Right atrium auricular region (tissue), 2 donors: ENCODE measurements around the gene ANKHD1. TPM values are rescaled to one million over a fixed set of nuclear protein-coding genes. Genes with fewer than 3 reads are reported as not detected.

Source experiments
- DNase-seq: peaks from one replicate; pipeline ENCODE4 v3.0.0-alpha.2; 2019; ENCODE audit warnings: low spot score
- H3K27ac ChIP-seq, 2 donors: fragments of 200-600 bp; sonication (generic); 1 replicate in 1 of 2; 2 replicates in 1 of 2; pipeline ENCODE4 v1.5.1; 2016 to 2019
- H3K27me3 ChIP-seq, 2 donors: fragments of 200-600 bp; sonication (generic); one replicate each; pipeline versions ENCODE4 v1.5.1 to v1.6.0; 2017 to 2019
- H3K36me3 ChIP-seq: fragments of 200-600 bp; sonication (generic); one replicate; pipeline ENCODE4 v1.5.1; 2016
- H3K4me1 ChIP-seq, 2 donors: fragments of 200-600 bp; sonication (generic); one replicate each; pipeline versions ENCODE4 v1.5.1 to v1.6.0; 2017 to 2019
- H3K4me3 ChIP-seq, 2 donors: fragments of 200-600 bp; sonication (generic); 1 replicate in 1 of 2; 2 replicates in 1 of 2; pipeline ENCODE4 v1.5.1; 2017 to 2019; ENCODE audit warnings: mild to moderate bottlenecking in 1 of 2, moderate library complexity in 1 of 2
- H3K9me3 ChIP-seq, 2 donors: fragments of 200-600 bp; sonication (generic); one replicate each; pipeline ENCODE4 v1.5.1; 2019
- total RNA-seq, 2 donors: library from RNA; depleted of rRNA; stranded (reverse); fragments of >200 nt; gene quantifications; one replicate each; pipeline ENCODE4 v1.1.0, GENCODE V29; 2016
- TF ChIP-seq, protein P1 (sequence below), 2 donors: fragments of 200-600 bp; sonication (generic); IDR thresholded peaks; one replicate each; pipeline ENCODE4 v1.5.1; 2019; ENCODE audit warnings: antibody characterized with exemption in 2 of 2

ANKHD1 gene
- total RNA-seq, 2 donors from 2014 or later: 50.4 to 58.6 TPM

DNA sequence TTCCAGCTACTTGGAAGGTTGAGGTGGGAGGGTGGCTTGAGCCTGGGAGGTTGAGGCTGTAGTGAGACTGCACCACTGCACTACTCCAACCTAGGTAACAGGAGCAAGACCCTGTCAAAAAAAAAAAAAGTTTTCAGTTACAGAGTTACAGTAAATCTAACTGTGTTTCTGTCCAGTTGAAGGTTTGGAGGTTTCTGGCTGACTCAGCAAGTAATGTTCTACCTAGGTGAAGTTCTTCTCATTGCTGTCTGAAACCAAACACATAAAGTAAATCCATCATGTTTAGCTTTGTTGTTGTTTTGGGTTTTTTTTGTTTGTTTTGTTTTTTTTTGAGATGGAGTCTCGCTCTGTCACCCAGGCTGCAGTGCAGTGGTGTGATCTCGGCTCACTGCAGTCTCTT lies 7.9 kb upstream of the ANKHD1 start:
- TF ChIP-seq, protein P1, sequence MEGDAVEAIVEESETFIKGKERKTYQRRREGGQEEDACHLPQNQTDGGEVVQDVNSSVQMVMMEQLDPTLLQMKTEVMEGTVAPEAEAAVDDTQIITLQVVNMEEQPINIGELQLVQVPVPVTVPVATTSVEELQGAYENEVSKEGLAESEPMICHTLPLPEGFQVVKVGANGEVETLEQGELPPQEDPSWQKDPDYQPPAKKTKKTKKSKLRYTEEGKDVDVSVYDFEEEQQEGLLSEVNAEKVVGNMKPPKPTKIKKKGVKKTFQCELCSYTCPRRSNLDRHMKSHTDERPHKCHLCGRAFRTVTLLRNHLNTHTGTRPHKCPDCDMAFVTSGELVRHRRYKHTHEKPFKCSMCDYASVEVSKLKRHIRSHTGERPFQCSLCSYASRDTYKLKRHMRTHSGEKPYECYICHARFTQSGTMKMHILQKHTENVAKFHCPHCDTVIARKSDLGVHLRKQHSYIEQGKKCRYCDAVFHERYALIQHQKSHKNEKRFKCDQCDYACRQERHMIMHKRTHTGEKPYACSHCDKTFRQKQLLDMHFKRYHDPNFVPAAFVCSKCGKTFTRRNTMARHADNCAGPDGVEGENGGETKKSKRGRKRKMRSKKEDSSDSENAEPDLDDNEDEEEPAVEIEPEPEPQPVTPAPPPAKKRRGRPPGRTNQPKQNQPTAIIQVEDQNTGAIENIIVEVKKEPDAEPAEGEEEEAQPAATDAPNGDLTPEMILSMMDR (IDR thresholded peaks at IDR 0.05): no peak
- Histone ChIP-seq H3K27ac (no peak overlapping the region), H3K4me3 (no peak overlapping the region), H3K9me3 (no peaks in the 10 kb centered on the region), H3K27me3 (no peaks in the 10 kb centered on the region), H3K4me1 (no peaks in the 10 kb centered on the region), H3K36me3 (no peaks in the 10 kb centered on the region)
- no peak for DNase-seq

DNA sequence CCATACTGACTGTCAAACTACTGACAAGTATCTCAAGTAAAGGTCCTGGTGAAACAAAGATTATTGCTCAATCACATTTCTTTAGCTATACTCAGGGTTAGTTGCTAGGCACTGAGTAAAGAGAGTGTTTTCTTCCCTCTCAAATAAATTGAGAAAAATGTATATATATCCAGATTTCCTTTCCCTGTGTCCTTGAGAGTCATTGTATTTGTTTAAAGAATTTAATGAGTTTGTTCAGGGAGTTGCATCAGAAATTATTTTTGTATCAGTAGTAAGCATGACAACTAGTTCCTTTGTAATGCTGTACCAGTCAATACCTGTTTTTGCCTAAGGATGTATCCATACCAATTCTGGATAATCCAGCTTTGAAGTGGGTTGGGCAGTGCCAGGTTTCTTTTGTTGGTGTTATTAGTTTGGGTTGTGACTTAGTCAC lies 3.2 kb upstream of the ANKHD1 start:
- H3K27ac ChIP-seq: no peak overlapping the region
- H3K27me3 ChIP-seq: no peaks in the 10 kb centered on the region
- TF ChIP-seq, protein P1 (IDR thresholded peaks at IDR 0.05): no peak
- H3K4me3 ChIP-seq: no peak overlapping the region
- no peaks in the 10 kb centered on the region for H3K36me3 ChIP-seq
- no peak for DNase-seq
- no peaks in the 10 kb centered on the region for H3K9me3 ChIP-seq
- peaks cover 0 to 17% of the 10 kb centered on the region in 2 donors for H3K4me1 ChIP-seq

DNA sequence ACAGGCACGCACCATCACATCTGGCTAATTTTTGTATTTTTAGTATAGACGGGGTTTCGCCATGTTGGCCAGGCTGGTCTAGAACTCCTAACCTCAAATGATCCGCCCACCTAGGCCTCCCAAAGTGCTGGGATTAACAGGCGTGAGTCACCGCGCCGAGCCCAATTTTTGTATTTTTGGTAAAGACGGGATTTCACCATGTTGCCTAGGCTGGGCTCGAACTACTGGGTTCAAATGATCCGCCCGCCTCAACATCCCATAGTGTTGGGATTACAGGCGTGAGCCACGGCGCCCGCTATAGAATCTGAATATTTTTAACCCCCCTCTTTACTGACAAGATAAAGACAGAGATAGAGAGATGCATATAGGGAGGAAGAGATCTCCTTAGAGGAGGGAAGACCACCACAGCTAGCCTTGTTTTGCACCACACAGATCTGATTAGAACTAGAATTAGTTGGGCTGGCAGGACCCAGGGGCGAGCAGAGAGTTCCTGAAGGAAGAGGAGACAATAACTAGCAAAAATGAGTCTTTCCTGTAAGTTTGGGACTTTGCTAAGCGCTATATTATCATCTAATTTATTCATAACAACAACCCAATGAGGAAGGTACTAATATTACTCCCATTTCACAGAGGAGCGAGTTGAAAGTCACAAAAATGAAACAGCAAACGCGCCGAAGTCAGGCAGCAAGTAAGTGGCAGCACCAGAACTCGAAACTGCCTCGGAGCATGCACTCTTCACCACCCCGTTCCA lies 1.5 kb upstream of the ANKHD1 start:
- TF ChIP-seq, protein P1 (IDR thresholded peaks at IDR 0.05): no peak
- Histone ChIP-seq H3K27ac (peak overlapping the region; percentile 87 to 94), H3K27me3 (no peaks in the 10 kb centered on the region), H3K9me3 (no peaks in the 10 kb centered on the region), H3K36me3 (no peaks in the 10 kb centered on the region), H3K4me1 (peaks cover 0 to 35% of the 10 kb centered on the region in 2 donors), H3K4me3 (peak overlapping the region; percentile 68 to 81)
- no peak for DNase-seq

DNA sequence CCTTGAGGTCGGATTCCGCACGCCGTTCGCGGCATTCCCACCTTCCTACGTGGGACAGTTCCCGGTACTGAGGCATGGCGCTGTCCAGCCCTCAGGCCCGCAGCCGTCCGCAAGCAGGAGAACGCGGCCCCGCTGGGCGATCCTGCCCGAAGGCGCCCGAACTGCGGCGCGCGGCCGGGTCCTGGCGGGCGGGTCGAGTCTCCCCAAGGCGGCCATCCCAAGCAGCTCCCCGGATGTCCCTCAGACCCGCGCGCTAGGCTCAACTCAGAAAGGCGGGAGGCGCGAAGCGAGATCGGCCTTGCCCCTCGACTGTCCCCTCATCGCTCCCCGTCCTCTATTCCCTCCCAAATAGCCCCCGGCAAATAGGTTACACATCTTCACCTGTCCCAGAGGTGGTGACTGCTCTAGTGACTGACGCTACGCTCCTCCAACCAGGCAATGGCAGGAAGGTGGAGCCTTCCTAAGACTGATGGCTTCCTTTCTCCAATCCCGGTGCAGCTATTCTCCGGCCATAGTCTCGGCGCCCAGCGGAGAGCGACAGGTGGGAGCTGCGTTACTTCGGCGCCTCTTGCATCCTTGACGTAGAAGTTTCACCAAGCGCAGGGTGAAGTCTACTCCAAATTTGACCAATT lies 787 bp upstream of the ANKHD1 start:
- TF ChIP-seq, protein P1 (IDR thresholded peaks at IDR 0.05): no peak
- H3K4me1 ChIP-seq: peaks cover 0 to 37% of the 10 kb centered on the region in 2 donors
- H3K27me3 ChIP-seq: no peaks in the 10 kb centered on the region
- H3K9me3 ChIP-seq: no peaks in the 10 kb centered on the region
- peak overlapping the region; percentile 68 to 81 for H3K4me3 ChIP-seq
- DNase-seq: peak; percentile 92
- no peaks in the 10 kb centered on the region for H3K36me3 ChIP-seq
- peak overlapping the region; percentile 87 to 94 for H3K27ac ChIP-seq

DNA sequence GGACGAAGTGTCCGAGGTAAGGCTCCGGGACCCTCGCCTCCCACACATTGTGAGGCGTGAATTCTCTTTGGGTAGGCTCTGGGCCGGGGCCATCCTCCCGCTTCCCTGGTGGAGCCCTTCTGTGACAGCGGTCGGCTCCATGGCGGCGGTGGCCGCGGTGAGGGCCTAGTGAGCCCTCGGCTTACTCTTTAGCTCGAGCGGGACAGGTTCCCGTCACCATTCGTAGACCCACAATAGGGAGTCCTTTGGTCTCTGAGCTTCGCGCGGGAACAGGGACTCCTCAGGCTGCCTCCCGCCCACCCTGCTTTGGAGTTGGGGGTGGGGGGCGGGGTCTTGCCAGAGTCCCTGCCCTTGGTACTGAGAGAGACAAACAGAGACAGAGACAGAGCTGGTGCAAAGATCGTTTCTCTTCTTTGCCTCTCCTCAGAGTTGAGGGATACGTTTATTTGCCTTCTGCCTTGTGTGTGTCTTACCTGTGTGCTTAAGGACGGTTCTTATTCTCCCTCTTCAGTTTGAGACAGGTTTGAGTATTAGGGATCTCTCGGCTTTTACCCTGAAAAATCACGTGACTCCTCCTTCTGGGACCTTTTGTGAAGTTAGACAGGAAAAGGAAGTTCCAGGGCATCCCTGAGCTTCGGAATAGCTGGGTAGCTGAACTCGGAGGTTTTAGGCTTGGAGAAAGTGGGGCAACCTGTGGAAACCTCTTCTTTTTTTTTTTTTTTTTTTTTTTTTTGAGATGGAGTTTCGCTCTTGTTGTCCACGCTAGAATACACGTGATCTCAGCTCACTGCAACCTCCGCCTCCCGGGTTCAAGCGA lies 833 bp downstream of the ANKHD1 start:
- Histone ChIP-seq H3K27ac (peak overlapping the region; percentile 91 to 96), H3K27me3 (no peaks in the 10 kb centered on the region), H3K36me3 (no peaks in the 10 kb centered on the region), H3K4me3 (peak overlapping the region; percentile 80 to 99), H3K4me1 (peaks cover 0 to 37% of the 10 kb centered on the region in 2 donors), H3K9me3 (no peaks in the 10 kb centered on the region)
- no peak for DNase-seq
- TF ChIP-seq, protein P1 (IDR thresholded peaks at IDR 0.05): no peak
